Stimulated activated CD8-positive, alpha-beta memory T cell treated with anti-CD3 and anti-CD28 coated beads, Interleukin-15, amount 100 ng/mL, for 24 hours (primary cell): ENCODE results near the gene ORC6.

Experiments
- DNase-seq: peaks from one replicate; pipeline ENCODE4 v3.0.0-alpha.2; 2020; ENCODE audit warnings: low read depth

Gene ORC6

DNA sequence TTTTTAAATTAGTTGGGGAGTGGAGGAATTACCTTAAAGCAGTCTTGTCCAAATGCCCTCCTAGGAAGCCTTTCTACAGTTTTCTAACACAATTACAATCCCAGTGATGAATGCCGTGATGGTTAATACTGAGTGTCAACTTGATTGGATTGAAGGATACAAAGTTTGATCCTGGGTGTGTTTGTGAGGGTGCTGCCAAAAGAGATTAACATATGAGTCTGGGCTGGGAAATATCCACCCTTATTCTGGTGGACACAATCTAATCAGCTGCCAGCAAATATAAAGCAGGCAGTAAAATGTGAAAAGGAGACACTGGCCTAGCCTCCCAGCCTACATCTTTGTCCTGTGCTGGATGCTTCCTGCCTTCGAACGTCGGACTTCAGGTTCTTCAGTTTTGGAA is 12.2 kb downstream of the ORC6 start:
- no peak for DNase-seq

DNA sequence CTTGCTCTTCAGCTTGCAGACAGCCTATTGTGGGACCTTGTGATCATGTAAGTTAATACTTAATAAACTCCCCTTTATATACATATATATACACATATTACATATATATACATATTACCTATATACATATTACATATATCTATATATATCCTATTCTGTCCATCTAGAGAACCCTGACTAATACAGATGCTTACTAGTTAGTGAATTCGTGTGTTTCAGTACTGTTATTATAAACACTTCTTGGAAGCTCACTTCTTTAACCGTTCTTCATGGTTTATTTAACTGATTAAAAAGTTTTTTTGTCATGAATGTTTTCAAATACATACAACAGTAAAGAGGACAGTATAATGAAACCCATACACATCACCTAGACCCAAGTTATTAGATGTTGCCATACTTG is 12.6 kb downstream of the ORC6 start:
- DNase-seq: no peak

DNA sequence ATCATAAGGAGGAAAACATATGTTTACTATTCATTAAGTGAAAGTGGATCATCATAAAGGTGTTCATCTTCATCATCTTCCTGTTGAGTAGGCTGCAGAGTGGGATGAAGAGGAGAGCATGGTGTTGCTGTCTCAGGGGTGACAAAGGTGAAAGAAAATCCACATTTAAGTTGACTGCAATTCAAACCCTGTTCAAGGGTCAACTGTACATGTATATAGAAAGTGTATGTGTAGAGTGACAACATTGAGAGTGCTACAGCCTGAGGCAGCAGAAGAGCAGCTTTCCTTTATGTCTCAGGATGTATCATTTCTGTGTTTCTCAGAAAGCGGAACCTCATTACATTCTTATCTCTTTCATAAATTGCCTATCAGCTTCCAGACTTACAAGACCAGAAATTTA is 17.2 kb downstream of the ORC6 start:
- no peak for DNase-seq

DNA sequence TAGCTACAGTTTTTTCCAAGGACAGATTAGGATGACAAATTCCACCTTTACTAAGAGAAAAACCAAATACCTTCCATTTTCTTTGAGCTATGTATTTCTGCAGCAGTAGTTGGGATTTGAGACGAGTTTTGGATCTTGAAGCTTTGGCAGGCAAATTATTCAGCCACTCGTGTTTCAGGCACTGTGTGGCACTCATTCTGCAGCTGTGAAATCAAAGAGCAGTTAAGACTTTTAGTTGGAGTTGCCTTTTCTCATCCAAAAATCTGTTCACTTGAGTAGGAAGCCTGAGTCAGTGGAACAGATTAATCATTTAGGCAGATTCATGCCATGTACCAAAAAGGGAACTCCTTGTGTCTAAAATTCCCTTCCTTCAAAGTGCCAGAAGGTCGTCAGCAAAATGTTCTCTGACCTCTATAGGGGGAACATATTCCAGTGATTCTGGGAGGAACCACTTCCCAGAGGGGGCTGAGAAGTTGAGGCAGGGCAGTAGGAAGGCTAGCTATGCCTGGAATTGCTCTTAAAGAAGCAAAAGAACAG is 20.1 kb downstream of the ORC6 start:
- no peak for DNase-seq

DNA sequence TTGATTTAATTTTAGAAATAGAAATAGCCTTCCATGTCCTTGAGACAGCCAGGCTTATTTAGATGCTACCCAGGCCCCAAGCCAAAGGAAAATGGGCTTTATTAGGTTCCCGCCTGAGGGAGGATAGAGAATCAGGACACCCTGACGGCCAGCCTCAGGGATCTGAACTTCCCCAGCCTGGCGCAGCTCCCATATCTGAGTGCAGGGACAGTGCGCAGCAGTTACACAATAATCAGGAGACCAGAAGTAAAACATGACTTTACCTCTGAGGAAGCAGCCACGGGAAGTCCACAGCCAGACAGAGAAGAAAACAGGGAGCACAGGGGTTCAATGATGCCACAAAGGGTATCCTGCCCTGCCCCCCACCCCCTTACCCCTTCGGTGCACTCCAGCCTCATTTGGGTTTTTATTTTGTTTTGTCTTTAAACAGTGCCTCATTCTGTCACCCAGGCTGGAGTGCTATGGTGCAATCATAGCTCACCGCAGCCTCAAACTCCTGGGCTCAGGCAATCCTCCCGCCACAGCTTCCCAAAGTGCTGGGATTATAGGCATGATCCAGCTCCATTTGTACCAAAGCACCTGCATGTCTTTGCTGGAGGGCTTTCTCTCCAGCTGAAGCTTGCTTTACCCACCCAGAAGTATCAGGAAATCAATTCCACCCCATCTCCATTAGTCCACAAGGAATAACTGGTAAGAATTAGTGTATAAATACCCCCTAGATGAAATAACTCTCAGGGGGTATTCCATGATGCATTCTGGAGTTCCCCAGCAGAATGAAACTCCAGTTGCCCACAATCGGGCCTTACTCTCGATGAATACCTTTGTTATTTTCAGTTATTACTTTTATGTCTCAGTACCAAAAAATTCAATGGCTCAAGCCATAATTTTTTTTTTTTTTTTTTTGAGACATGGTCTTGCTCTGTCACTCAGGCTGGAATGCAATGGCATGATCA is 21.9 kb downstream of the ORC6 start:
- DNase-seq: no peak

DNA sequence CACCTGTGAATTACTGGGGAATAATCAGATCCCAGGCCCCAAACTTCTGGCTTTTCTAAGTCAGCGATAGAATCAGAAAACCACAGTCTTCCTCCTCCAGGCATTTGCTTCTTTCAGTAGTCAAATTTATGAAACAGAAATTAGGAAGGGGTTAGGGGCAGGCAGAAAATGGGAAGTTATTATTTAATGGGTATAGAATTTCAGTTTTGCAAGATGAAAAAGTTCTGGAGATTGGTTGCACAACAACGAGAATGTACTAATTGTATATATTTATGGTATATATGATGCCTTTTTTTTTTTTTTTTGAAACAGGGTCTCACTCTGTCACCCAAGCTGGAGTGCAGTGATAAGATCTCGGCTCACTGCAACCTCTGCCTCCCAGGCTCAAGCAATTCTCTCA is 23.5 kb downstream of the ORC6 start:
- no peak for DNase-seq

DNA sequence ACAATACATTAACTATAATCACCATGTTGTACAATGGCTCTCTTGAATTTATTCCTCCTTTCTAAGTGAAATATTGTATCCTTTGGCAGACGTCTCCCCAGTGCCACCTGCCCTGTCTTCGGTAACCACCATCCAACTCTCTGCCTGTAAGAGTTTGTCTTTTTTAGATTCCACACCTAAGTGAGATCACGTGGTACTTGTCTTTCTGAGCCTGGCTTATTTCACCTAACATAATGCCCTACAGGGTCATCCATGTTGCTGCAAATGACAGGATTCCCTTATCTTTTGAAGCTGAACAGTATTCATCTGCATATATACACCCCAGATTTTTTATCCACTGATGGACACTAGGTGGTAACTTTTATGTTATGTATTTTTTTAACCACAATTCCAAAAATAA is 24.2 kb downstream of the ORC6 start:
- DNase-seq: no peak

DNA sequence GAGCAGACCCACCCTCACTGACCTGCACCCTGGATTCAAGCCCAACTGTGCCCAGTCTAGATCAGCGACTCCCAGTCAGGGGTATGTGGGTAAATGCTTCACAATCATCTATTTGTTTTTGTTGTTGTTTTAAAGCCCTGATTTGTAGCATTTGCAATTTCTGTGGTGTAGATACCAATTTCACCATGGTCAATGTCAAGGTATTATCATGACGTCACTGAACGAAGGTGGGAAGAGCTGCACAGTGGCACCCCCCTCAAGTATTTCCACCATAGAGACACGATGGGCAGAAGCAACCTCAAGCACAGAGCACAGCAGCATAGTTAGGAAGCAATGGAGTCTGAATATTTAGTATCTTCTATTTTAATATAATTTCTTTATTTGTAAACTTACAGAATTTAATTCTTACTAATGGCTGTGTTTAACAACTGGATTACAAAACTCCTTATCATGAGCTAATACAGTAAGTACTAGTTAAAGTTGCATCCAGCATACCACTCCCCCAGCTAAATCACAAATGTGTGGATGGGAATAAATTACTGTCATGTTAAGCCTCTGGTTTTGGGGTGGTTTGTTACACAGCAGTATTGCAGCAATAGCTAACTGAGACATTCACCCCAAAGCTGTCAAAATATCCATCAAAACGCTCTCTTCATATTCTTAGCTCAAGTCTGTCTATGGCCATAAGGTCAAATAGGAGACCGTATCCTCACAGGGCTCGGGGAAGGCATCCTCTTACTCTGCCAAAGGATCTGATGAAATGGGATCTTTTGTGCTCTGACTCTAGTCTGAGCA is 25.5 kb downstream of the ORC6 start:
- DNase-seq: no peak

DNA sequence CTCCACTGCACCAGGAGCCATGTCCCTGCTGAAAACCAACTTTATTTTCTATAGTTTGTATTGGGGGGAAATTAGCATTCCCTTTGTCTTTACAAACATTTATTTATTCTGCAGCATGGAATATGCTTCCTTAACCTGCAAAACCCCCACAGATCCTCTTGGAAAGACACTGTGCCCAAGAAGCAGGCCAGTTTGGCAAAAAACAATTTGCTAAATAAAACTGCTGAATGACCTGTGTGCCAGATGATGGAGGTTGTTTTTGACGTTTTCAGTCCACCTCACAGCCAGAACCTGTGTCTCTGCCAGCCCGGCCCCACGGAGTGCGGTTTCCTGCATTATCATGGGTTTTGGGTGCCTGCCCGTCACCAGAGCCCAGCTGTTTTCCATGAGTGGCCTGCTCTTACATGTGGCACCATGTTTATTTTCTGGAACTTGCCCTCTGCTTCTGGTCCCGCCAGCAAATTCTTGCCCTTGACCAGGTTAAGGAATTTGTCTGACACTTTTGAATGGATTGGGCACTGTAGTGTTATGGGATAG is 26.4 kb downstream of the ORC6 start:
- no peak for DNase-seq

DNA sequence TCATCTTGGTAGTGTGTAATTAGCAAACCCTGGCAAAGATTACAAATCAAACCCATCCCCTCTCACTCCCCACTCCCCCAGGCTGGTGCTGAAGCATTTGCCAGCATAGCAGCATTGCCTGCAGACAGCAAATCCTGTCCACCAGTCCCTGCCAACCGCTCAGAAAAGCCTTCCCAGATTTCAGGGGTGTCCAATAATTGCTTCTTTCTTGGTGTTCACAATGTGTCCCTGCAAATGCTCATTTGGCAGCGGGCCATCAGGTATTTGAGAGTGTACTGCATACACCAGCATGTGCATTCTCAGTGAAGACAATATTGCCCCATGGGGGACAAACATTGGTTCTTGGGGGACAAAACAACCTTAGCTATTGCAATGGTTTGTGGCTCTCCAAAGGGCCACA is 28.2 kb downstream of the ORC6 start:
- no peak for DNase-seq

DNA sequence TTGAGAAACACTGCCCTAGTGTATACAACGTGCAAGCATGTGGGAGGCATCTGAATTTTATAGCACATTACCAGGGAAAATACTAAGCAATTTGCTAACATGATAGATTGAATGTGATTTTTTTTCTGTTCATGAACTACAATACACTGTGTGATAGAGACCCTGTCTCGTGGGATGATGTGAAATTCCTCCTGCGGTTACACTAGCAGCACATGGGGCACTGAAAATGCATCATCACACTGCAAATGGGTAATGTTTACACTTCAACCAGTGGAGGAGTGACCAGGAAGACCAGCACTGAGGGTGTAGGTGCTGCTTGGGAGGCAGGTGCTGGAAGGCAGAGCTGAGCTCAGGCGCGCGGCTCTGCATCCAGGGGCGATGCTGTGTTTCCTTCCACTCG is 28.8 kb downstream of the ORC6 start:
- no peak for DNase-seq

DNA sequence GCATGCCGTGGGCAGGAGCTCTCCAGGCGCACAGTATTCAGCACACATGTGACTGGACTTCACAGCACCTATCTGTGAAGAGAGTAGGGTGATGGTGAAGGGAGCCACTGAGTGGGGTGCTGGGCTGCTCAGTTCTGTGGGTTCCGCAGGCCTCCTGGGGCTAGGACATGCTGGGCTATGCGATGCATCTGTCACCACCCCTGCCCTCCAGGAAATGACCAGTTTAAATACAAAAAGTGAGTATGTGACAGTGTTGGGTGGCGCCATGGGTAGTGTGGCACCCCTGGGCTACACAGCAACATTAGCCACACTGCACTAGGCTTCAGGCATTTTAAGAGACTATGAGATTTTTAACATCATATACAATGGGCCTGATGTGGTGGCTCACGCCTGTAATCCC is 30.1 kb downstream of the ORC6 start:
- DNase-seq: no peak

DNA sequence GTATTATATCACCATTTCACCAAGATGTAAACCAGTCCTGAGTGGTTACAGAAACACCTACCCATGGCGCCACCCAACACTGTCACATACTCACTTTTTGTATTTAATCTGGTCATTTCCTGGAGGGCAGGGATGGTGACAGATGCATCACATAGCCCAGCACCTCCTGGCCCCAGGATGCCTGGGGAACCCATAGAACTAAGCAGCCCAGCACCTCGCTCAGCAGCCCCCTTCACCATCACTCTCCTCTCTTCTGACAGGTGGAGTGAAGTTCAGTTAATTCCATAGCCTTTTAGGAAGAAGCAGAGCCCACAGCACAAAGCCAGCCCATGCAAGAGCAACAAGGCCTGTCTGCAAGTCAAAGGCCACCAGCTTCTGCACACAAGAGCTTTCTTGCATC is 31.2 kb downstream of the ORC6 start:
- DNase-seq: no peak

DNA sequence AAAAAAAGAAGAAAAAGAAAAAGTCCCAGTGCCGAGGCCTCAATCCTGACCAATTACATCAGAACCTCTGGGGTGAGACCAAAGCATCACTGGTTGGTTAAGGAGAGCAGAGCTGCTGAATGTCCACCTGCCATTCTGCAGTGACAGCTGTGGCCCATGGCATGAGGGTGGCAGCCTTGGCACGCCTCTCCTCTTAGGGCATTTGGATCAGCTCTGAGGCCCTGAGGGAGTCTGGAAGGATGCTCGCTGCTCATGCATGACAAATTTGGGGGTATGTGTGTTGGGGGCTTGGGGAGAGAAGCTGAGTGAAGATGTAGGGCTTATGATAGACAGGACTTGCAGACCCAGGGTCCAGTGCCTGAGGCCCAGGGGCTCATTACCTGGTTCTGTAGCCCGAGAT is 32.4 kb downstream of the ORC6 start:
- no peak for DNase-seq

DNA sequence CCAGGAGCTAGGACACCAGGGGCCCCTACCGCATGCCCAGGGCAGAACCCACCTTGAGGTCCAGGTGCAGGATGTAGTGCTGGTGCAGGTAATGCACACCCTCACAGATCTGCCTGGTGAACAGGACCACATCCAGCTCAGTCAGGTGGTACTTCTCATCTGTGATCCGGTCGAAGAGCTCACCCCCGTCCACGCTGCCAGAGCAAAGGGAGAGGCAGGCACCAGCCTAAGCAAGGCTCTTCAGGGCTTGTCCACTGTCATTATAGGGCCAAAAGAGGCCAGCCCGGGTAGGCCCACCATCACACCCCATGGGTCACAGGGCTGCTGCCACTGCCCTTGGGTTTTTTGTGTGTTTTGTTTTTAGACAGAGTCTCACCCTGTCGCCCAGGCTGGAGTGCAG is 37.7 kb downstream of the ORC6 start:
- no peak for DNase-seq

DNA sequence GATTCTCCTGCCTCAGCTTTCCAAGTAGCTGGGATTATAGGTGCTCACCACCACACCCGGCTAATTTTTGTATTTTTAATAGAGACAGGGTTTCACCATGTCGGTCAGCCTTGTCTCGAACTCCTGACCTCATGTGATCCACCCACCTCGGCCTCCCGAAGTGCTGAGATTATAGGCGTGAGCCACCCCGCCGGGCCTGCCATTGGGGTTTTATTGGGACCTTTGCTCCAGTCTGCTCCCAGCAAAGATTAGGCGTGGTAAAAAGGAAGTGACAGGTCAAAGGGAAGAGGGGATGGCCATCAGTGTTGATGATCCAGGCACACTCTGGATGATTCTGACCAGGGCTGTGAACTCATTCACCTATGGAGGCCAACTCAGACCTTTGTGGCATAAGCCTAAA is 38.2 kb downstream of the ORC6 start:
- DNase-seq: no peak

DNA sequence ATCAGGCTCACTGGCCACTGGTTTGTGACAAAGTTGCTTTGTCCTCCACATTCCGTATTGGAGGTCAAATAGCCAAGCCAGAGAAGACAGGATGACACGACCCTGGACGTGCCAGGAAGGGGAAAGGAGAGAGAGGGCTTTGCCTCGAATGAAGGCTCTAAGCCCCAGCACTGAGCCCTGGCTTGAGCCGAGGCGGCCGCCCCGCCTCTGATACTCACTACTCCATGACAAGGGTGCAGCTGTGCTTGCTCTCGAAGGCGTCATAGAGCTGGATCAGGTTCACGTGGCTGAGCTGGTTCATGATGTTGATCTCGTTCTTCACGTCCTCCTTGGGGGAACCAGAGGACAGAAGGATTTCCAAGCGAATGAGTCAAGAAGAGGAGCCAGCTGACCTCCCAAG is 39.3 kb downstream of the ORC6 start:
- no peak for DNase-seq

DNA sequence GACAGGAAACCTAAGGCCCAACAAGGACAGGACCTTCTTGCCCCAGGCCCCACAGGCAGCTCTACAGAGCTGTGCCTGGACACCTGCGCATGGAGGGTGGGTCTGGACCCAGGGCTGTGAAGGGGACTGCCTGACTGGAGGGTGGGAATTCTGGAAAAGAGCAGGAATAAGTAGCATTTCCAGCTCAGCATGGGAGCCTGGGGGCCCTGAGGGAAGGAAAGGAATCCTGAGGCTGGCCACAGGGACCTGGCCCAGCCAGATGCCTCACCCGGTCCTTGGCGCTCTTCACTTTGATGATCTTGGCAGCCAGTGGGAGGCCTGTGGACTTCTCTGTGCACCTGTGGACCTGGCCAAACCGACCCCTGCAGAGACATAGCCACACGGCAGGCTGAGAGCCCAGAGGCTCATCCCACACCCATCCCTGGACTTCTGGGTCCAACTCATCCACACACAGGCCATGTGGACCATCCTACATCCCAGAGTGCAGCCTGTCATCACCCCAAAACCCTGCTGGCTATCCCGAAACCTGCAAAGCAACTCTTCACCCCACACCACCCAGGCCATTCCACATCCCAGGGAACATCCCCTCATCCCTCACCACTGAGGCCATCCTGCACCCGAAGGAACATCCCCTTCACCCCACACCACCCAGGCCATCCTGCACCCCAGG is 40.0 kb downstream of the ORC6 start:
- DNase-seq: no peak

DNA sequence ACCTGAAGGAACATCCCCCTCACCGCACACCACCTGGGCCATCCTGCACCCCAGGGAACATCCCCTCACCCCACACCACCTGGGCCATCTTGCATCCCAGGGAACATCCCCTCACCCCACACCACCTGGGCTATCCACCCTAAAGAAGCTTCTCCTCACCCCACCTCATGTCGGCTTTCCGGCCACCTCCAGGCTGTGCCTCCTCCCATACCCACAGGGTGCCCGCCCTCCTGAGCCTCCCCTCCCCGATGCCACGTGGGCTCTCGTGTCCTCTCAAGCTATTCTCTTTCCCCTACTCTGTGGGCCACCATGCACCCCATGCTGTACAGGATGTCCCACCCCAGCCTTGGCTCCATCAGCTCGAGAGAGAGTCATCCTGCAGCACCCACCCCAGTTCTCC is 40.7 kb downstream of the ORC6 start:
- DNase-seq: no peak

DNA sequence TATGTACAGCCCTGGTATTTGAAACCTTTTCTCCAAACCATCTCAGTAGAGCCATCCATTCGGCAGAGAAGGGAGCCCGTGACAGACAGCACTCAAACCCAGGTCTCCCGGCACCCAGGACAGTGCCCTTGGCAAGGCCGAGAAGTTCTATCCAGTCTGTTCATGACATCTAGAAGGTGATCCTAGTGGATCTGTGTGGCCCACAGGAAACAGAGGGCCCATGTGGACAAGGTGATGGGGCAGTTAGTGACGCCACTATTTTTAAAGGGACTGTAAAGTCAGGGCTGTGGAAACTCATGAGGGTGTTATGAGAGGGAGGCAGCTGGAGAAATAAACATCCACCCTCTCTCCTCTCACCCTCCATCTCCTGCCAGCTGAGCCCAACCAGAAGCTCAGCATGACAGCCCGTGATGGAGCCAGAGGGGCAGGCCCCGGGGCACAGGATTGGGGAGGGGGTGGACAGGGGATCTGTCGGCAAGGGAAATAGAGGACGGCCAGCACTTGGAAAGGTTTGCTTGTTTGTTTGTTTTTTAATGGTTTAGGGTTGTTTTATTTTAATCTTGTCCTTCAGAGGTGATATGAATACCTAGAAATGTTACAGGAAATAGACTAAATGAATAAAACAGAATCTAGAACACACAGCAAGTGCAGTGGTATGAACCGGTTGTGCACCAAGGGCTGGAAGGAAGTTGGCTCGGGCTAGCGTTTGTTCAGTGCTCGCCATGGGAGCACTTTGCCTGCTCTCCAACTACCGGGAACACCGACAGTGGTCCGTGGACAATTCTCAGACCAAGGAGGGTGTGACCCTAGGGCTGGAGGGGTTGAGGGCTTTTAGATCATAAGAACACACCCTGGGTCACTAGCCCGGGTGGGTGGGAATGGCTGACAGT is 41.6 kb downstream of the ORC6 start:
- DNase-seq: no peak
